A549 (cell line): ENCODE data around the gene DUSP1.

ENCODE experiments used
- POLR2A ChIP-seq: IDR thresholded peaks from 2 replicates; pipeline ENCODE4 v1.6.1; 2012; ENCODE audit warnings: mild to moderate bottlenecking, low read length
- TF ChIP-seq, protein P1 (sequence below): fragments of >200 bp; sonication (Bioruptor Twin); formaldehyde crosslinking; IDR thresholded peaks from 3 replicates; pipeline ENCODE4 v1.5.1; 2016
- TF ChIP-seq, protein P2 (sequence below): IDR thresholded peaks from 2 replicates; pipeline ENCODE4 v1.6.1; 2012

DNA sequence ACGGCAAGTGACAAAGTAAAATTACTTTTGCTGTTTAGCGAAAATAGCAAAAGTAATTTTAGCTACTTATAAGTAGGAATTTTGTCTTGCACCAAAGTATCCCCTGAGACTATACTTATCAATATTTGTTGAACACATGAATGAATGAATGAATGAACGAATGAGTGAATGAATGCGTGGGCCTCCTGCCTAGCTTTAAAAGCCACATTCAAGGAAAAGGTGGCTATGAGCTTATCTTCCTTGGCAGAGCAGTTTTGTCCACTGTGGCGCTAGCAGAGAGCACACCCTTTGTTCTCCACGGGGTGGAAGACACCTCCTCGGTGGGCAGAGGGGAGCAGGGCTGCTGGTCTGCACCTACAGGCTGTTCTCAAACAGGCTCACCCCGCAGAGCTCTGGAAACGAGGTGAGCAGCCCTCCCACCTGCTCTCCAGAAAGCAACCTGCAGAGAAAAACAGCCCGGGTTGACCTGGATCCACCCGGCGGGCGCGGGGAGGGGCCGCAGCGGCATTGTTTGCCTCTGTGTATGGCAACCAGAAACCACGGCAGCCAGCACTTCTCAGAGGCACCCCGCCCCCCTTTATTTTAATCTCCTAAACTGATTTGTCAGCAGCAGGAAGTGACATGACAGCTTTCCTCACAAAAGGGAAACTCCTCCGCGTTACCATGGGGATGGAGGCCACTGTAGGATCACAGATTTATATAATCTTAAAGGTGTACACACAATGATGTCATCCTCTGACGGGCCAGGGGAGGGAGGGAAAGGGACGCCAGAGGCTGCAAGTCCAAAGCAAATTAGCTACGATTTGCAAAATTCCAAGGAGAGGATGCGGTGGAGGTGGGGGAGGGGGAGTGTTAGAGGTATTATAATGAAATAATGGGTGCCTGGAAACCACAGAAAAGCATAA lies 5.9 kb downstream of the DUSP1 start:
- TF ChIP-seq, protein P1, sequence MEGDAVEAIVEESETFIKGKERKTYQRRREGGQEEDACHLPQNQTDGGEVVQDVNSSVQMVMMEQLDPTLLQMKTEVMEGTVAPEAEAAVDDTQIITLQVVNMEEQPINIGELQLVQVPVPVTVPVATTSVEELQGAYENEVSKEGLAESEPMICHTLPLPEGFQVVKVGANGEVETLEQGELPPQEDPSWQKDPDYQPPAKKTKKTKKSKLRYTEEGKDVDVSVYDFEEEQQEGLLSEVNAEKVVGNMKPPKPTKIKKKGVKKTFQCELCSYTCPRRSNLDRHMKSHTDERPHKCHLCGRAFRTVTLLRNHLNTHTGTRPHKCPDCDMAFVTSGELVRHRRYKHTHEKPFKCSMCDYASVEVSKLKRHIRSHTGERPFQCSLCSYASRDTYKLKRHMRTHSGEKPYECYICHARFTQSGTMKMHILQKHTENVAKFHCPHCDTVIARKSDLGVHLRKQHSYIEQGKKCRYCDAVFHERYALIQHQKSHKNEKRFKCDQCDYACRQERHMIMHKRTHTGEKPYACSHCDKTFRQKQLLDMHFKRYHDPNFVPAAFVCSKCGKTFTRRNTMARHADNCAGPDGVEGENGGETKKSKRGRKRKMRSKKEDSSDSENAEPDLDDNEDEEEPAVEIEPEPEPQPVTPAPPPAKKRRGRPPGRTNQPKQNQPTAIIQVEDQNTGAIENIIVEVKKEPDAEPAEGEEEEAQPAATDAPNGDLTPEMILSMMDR: no peak
- no peak for TF ChIP-seq POLR2A
- TF ChIP-seq, protein P2, sequence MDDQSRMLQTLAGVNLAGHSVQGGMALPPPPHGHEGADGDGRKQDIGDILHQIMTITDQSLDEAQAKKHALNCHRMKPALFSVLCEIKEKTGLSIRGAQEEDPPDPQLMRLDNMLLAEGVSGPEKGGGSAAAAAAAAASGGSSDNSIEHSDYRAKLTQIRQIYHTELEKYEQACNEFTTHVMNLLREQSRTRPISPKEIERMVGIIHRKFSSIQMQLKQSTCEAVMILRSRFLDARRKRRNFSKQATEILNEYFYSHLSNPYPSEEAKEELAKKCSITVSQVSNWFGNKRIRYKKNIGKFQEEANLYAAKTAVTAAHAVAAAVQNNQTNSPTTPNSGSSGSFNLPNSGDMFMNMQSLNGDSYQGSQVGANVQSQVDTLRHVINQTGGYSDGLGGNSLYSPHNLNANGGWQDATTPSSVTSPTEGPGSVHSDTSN: peak; percentile 73
